ENCODE data around the gene ATP11A.

DNA sequence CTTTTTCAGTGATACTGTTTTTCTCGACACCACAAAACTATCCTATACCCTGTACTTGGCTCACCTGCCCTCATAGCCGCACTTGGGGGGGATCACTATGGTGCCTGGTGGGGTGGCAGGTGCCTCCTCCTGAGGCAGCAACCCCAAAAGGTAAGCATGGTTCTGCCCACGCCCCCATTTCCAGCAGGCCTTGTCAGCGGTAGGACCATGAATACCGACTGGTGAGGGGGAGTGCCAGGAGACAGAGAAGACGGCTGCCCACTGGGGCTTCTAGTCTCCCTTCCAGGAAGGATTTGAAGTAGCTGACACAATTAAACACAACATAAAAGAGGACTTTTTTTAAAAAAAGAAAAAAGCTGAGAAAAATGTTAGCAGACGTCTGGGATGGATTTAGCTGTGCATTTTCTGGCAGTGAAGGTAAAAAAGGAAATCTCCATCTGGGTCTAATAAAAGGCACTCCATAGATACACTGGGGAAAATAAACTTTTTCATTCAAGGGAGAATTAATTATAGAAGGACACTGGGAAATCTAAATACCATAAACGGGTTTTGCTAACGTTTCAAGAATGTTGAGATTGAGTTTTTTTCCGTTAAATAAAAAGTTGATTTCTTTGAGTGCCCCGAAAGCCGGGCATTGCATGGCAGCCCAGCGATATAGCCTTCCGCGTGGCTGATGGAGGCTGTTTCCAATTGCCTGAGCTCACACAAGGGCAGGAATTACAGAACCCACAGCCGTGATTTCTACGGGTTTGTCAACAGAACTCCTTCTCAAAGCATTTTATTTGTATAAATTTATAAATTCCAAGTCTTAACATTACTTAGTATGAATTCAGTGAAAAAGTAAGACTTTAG, 45.1 kb downstream of the ATP11A start:
- TF ChIP-seq POLR2A (IDR thresholded peaks at IDR 0.05): no peak
- TF ChIP-seq, protein P1, sequence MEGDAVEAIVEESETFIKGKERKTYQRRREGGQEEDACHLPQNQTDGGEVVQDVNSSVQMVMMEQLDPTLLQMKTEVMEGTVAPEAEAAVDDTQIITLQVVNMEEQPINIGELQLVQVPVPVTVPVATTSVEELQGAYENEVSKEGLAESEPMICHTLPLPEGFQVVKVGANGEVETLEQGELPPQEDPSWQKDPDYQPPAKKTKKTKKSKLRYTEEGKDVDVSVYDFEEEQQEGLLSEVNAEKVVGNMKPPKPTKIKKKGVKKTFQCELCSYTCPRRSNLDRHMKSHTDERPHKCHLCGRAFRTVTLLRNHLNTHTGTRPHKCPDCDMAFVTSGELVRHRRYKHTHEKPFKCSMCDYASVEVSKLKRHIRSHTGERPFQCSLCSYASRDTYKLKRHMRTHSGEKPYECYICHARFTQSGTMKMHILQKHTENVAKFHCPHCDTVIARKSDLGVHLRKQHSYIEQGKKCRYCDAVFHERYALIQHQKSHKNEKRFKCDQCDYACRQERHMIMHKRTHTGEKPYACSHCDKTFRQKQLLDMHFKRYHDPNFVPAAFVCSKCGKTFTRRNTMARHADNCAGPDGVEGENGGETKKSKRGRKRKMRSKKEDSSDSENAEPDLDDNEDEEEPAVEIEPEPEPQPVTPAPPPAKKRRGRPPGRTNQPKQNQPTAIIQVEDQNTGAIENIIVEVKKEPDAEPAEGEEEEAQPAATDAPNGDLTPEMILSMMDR (IDR thresholded peaks at IDR 0.05): no peak

Measured in thyroid gland (tissue), 4 donors.